ENCODE results near the gene C1orf21.

Gene C1orf21

GRCh38 chr1:184486761-184487445 lies 100.1 kb downstream of the C1orf21 start:
- no peaks in the 10 kb centered on the region for H3K9me3 Mint-ChIP-seq
- H3K4me3 Mint-ChIP-seq: no peak overlapping the region
- H3K27ac Mint-ChIP-seq: no peak overlapping the region
- H3K36me3 Mint-ChIP-seq (ENCODE audit: low read depth): no peaks in the 10 kb centered on the region
- no peaks in the 10 kb centered on the region for H3K27me3 Mint-ChIP-seq
- H3K4me1 Mint-ChIP-seq (ENCODE audit: low read depth): peaks cover 8% of the 10 kb centered on the region

GRCh38 chr1:184487531-184488193 lies 100.8 kb downstream of the C1orf21 start:
- Mint-ChIP-seq H3K27ac (no peak overlapping the region), H3K9me3 (no peaks in the 10 kb centered on the region), H3K4me1 (ENCODE audit: low read depth) (peaks cover 16% of the 10 kb centered on the region), H3K36me3 (ENCODE audit: low read depth) (no peaks in the 10 kb centered on the region), H3K27me3 (no peaks in the 10 kb centered on the region), H3K4me3 (no peak overlapping the region)

DNA sequence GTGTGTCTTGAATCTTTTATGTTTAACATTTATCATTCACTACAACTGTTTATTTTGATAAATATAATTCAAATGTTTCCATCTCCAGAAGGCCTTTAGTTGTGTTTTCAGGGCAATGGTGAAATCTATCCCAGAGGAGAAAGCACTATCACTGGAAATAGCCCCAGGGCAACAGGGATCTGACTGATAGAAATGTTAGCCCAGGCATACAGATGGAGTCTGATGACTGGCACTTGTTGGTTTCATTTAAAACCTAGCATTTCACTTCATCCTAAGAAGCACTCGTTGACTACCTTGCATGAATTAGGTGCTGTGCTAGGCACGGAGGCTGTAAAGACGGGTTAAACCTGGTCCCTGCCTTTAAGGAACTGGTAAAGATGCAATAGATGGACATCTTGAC lies 103.1 kb downstream of the C1orf21 start:
- no peaks in the 10 kb centered on the region for H3K9me3 Mint-ChIP-seq
- peaks cover 18% of the 10 kb centered on the region for H3K4me1 Mint-ChIP-seq (ENCODE audit: low read depth)
- no peaks in the 10 kb centered on the region for H3K27me3 Mint-ChIP-seq
- no peak overlapping the region for H3K4me3 Mint-ChIP-seq
- H3K36me3 Mint-ChIP-seq (ENCODE audit: low read depth): no peaks in the 10 kb centered on the region
- H3K27ac Mint-ChIP-seq: no peak overlapping the region

GRCh38 chr1:184492536-184492935 lies 105.7 kb downstream of the C1orf21 start:
- Mint-ChIP-seq H3K9me3 (no peaks in the 10 kb centered on the region), H3K27ac (no peak overlapping the region), H3K4me3 (no peak overlapping the region)

DNA sequence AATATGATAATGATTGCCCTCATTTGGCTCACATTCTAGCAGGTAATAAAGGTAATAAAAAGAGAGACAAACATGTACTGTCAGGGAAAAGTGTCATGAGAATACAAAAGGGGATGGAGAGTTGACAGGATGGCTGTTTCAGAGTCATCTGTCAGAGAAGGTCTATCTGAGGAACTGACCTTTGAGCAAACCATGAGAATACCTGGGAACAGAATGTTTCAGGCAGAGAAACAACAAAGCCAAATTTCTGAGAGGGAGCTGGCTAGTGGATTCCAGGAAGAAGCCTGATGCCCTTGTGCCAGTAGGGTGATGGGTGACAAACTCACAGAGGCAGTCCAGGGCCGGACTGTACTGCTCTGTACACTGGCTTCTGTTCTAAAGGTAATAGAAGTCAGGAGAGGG lies 107.2 kb downstream of the C1orf21 start:
- H3K9me3 Mint-ChIP-seq: no peaks in the 10 kb centered on the region
- no peak overlapping the region for H3K4me3 Mint-ChIP-seq
- no peak overlapping the region for H3K27ac Mint-ChIP-seq
- no peaks in the 10 kb centered on the region for H3K36me3 Mint-ChIP-seq (ENCODE audit: low read depth)
- peaks cover 18% of the 10 kb centered on the region for H3K4me1 Mint-ChIP-seq (ENCODE audit: low read depth)
- H3K27me3 Mint-ChIP-seq: no peaks in the 10 kb centered on the region

More at GRCh38 chr1:184492536-184492935, 105.7 kb downstream of the C1orf21 start:
- Mint-ChIP-seq H3K27me3 (no peaks in the 10 kb centered on the region), H3K4me1 (ENCODE audit: low read depth) (peaks cover 18% of the 10 kb centered on the region), H3K36me3 (ENCODE audit: low read depth) (no peaks in the 10 kb centered on the region)

DNA sequence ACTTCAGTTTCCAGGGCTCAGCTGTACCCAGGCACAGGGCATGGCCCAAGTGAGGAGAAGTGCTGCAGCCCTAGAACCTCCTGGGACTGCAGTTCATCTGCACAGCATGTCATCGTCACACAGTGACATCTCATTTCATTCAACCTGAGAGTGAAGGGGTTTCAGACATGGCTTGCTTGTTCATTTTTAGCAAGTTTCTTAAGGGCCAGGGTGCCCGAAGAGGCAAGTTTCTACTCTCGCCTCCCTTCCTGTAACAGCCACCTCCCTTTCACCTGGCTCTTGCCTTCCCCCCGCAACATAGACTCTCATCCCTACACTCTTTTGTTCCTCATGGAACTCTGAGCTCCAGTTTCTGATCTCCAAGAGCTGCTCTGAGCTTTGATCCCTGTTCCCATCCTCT lies 108.1 kb downstream of the C1orf21 start:
- H3K9me3 Mint-ChIP-seq: no peaks in the 10 kb centered on the region
- H3K4me3 Mint-ChIP-seq: no peak overlapping the region

GRCh38 chr1:184497959-184498723 lies 111.3 kb downstream of the C1orf21 start:
- Mint-ChIP-seq H3K4me1 (ENCODE audit: low read depth) (no peaks in the 10 kb centered on the region), H3K9me3 (no peaks in the 10 kb centered on the region), H3K27ac (no peak overlapping the region), H3K27me3 (no peaks in the 10 kb centered on the region), H3K36me3 (ENCODE audit: low read depth) (no peaks in the 10 kb centered on the region), H3K4me3 (no peak overlapping the region)

More for the DNA sequence above, 108.1 kb downstream of the C1orf21 start:
- H3K27me3 Mint-ChIP-seq: no peaks in the 10 kb centered on the region
- H3K4me1 Mint-ChIP-seq (ENCODE audit: low read depth): peaks cover 18% of the 10 kb centered on the region
- no peak overlapping the region for H3K27ac Mint-ChIP-seq
- no peaks in the 10 kb centered on the region for H3K36me3 Mint-ChIP-seq (ENCODE audit: low read depth)

- no peaks in the 10 kb centered on the region for H3K9me3 Mint-ChIP-seq
- H3K4me1 Mint-ChIP-seq (ENCODE audit: low read depth): no peaks in the 10 kb centered on the region
- H3K27ac Mint-ChIP-seq: no peak overlapping the region
- peaks cover 3% of the 10 kb centered on the region for H3K27me3 Mint-ChIP-seq
- no peaks in the 10 kb centered on the region for H3K36me3 Mint-ChIP-seq (ENCODE audit: low read depth)
- H3K4me3 Mint-ChIP-seq: no peak overlapping the region
Observed at GRCh38 chr1:184499616-184500015, 112.8 kb downstream of the C1orf21 start.

DNA sequence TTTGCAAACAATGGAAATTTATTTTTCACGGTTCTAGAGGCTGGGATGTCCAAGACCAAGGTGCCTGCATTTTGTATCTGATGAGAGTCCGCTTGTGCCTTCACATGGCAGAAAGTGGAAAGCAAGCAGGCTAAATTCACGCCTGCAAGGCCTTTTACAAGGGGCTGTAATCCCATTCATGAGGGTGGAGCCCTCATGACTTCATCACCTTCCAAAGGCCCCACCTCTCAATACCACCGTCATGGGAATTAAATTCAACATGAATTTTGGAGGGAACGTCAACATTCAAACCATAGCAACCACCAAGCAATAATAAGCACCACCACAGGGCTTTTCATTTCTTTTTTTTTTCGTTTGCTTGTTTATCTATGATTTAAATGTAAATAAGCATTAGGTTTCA lies 115.3 kb downstream of the C1orf21 start:
- no peaks in the 10 kb centered on the region for H3K9me3 Mint-ChIP-seq

DNA sequence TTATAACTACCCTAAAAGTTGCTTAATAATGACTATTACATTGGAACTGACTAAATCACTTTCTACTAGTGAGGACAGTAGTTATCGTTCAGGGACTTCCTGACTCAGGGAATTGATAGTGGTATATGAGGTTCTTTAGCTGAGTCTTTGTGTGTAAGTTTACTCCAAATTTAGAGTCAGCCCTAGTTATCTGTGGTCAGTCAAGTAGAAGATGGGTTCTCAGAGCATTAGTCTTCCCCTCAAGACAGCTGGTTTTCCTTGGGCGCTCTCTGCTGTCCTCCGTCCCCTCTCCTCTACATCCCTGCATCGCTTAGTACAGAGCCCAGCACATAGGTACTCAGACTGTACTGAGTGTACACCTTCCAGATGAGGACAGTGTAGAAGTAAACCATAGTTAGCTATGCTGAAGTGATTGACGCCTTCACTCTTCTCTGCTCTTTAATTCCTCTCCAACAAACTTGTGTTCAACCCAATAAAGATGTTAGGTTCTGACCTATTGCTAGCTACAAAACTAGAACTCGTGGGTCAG lies 116.5 kb downstream of the C1orf21 start:
- Mint-ChIP-seq H3K4me1 (ENCODE audit: low read depth) (no peaks in the 10 kb centered on the region), H3K27ac (no peak overlapping the region), H3K4me3 (no peak overlapping the region), H3K9me3 (no peaks in the 10 kb centered on the region), H3K27me3 (peaks cover 5% of the 10 kb centered on the region), H3K36me3 (ENCODE audit: low read depth) (no peaks in the 10 kb centered on the region)

More for the DNA sequence above, 115.3 kb downstream of the C1orf21 start:
- Mint-ChIP-seq H3K4me3 (no peak overlapping the region), H3K4me1 (ENCODE audit: low read depth) (no peaks in the 10 kb centered on the region), H3K27ac (no peak overlapping the region), H3K36me3 (ENCODE audit: low read depth) (no peaks in the 10 kb centered on the region), H3K27me3 (peaks cover 5% of the 10 kb centered on the region)

GRCh38 chr1:184504040-184504954 lies 117.5 kb downstream of the C1orf21 start:
- H3K27ac Mint-ChIP-seq: no peak overlapping the region
- no peak overlapping the region for H3K4me3 Mint-ChIP-seq
- no peaks in the 10 kb centered on the region for H3K4me1 Mint-ChIP-seq (ENCODE audit: low read depth)
- no peaks in the 10 kb centered on the region for H3K9me3 Mint-ChIP-seq
- H3K27me3 Mint-ChIP-seq: peaks cover 5% of the 10 kb centered on the region
- no peaks in the 10 kb centered on the region for H3K36me3 Mint-ChIP-seq (ENCODE audit: low read depth)

DNA sequence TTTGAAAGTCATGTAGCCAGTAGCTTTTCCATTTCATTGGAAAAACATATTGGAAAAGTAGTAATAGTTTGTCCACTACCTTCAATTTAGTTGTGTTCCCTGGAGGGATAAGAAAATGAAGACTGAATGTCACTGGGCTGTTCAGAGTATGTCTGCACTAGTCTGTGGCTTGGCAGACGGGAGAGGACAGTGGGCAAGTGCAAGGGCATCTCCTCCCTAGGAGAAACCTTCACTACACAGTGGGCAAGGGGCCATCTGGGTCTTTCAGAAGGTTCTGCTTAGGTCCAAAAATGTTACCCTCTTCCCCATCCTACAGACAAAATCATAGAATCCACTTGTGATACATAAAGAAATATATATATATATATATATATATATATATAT lies 118.1 kb downstream of the C1orf21 start:
- no peak overlapping the region for H3K4me3 Mint-ChIP-seq
- peaks cover 5% of the 10 kb centered on the region for H3K27me3 Mint-ChIP-seq
- H3K27ac Mint-ChIP-seq: no peak overlapping the region
- no peaks in the 10 kb centered on the region for H3K4me1 Mint-ChIP-seq (ENCODE audit: low read depth)
- no peaks in the 10 kb centered on the region for H3K36me3 Mint-ChIP-seq (ENCODE audit: low read depth)
- no peaks in the 10 kb centered on the region for H3K9me3 Mint-ChIP-seq

GRCh38 chr1:184506481-184506880 lies 119.7 kb downstream of the C1orf21 start:
- H3K4me1 Mint-ChIP-seq (ENCODE audit: low read depth): no peaks in the 10 kb centered on the region
- no peaks in the 10 kb centered on the region for H3K36me3 Mint-ChIP-seq (ENCODE audit: low read depth)
- H3K27ac Mint-ChIP-seq: no peak overlapping the region
- H3K27me3 Mint-ChIP-seq: peaks cover 5% of the 10 kb centered on the region
- H3K4me3 Mint-ChIP-seq: no peak overlapping the region
- H3K9me3 Mint-ChIP-seq: no peaks in the 10 kb centered on the region

DNA sequence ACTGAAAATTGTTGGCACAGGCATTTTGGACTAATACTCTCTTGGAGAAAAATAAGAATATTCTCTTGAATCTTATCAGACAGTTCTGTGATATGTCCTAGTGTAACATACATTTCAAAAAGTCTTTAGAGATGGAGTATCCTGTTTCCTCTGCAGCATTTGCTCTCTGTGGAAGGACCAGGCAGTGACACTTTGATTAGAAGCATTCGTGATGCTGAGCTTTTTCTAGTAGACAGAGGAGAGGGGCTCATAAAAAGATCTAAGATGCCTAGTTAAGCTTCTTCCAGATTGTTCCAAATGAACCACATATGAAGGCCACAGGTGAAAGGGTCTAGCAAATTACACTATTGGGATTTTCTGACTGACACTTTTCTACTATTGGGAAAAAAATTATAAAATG lies 120.3 kb downstream of the C1orf21 start:
- Mint-ChIP-seq H3K9me3 (no peaks in the 10 kb centered on the region), H3K4me1 (ENCODE audit: low read depth) (no peaks in the 10 kb centered on the region), H3K36me3 (ENCODE audit: low read depth) (no peaks in the 10 kb centered on the region), H3K4me3 (no peak overlapping the region), H3K27me3 (peaks cover 5% of the 10 kb centered on the region), H3K27ac (no peak overlapping the region)

All from stimulated activated naive CD8-positive, alpha-beta T cell treated with anti-CD3 and anti-CD28 coated beads, Interleukin-15, Interleukin-2, amounts not matched to agents 100 ng/mL and 50 ng/mL, for 24 hours (primary cell).